ENCODE measurements around the gene NUDT8.
"Not testable (repeated sequence)": the region's sequence is repeated elsewhere in the genome, so short reads cannot be mapped to it uniquely, and the experiment has no call there.

- not testable (repeated sequence) for TF ChIP-seq CTCF, POLR2A (IDR thresholded peaks at IDR 0.05)
Observed at GRCh38 chr11:67622905-67623304, 6.8 kb downstream of the NUDT8 start.

Measured in thyroid gland (tissue), 4 donors.